ENCODE data around the gene CASP1.

Gene CASP1

GRCh38 chr11:104984808-104985207, 50.1 kb downstream of the CASP1 start:
- DNase-seq (ENCODE audit: low read depth, low spot score) = no peak

- no peak for DNase-seq (ENCODE audit: low read depth, low spot score)
Observed at GRCh38 chr11:104979839-104980238, 55.1 kb downstream of the CASP1 start.
